Spleen (tissue), 7 donors: ENCODE data around the gene LYRM4.

Source experiments
- CTCF ChIP-seq, 11 experiments: fragments of 200-600 bp in 7 of 11; fragments of 450-650 bp in 4 of 11; sonication (generic) in 4 of 11; IDR thresholded peaks in 8 of 11; conservative IDR thresholded peaks in 3 of 11; 1 replicate in 7 of 11; 2 replicates in 4 of 11; pipeline versions ENCODE4 v1.4.0 to v1.8.0; 2016 to 2021; ENCODE audit warnings: antibody characterized with exemption in 11 of 11, inconsistent platforms in 4 of 11, mild to moderate bottlenecking in 1 of 11
- POLR2A ChIP-seq, 3 donors: fragments of 450-650 bp; IDR thresholded peaks; one replicate each; pipeline ENCODE4 v1.5.1; 2017; ENCODE audit warnings: antibody characterized with exemption in 3 of 3, mild to moderate bottlenecking in 1 of 3
- donor health status: DM: no; HTN: no; CAD: no; lungs with moderate emphysema.
- donor health status: DM: no; HTN: no; CAD: no.
- donor health status: DM: no; HTN: no; CAD: no.

DNA sequence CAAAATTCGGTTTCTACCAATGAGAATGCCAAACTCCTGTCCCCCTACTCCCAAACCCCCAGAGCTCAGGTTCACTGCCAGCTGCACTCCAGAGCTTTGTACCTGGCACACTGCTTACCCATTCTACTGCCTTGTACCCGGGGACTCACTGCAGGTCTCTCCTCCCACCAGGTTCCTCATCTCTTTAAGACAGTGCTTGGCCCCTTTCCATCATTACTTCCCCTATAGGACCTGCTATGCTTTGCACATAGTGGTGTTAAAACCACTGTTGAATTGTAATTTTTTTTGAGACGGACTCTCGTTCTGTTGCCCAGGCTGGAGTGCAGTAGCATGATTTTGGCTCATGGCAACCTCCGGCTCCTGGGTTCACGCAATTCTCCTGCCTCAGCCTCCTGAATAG is 25.9 kb downstream of the LYRM4 start:
- TF ChIP-seq CTCF (IDR thresholded peaks at IDR 0.05 in 8 of 11, conservative IDR thresholded peaks at IDR 0.05 in 3 of 11) (no peak), POLR2A (IDR thresholded peaks at IDR 0.05) (no peak)
